Osteoblast (primary cell): Measurements from ENCODE around the gene GPER1. TPM values are rescaled to one million over a fixed set of nuclear protein-coding genes. Genes with fewer than 3 reads are reported as not detected.

ENCODE experiments used
- DNase-seq: peaks from one replicate; pipeline ENCODE4 v3.0.0; 2011; ENCODE audit warnings: low spot score, mixed read lengths; ENCODE audit not compliant: insufficient read length; ENCODE audit errors: missing footprints
- H2AFZ ChIP-seq: 2 replicates; pipeline ENCODE4 v1.6.0; 2011; ENCODE audit warnings: mild to moderate bottlenecking, low read length
- H3K27ac ChIP-seq: 2 replicates; pipeline ENCODE4 v1.5.1; 2011; ENCODE audit warnings: mild to moderate bottlenecking, low read depth, low read length, moderate library complexity
- H3K27me3 ChIP-seq: 2 replicates; pipeline ENCODE4 v1.6.0; 2012; ENCODE audit warnings: mild to moderate bottlenecking, control low read depth, inconsistent platforms, low read length, moderate library complexity; ENCODE audit not compliant: insufficient read depth
- H3K36me3 ChIP-seq: 2 replicates; pipeline ENCODE4 v1.5.1; 2011; ENCODE audit warnings: mild to moderate bottlenecking, low read length, control low read depth, moderate library complexity; ENCODE audit not compliant: insufficient read depth
- H3K4me1 ChIP-seq: 2 replicates; pipeline ENCODE4 v1.5.1; 2011; ENCODE audit warnings: mild to moderate bottlenecking, low read length, control low read depth, moderate library complexity; ENCODE audit not compliant: insufficient read depth
- H3K4me2 ChIP-seq: 2 replicates; pipeline ENCODE4 v1.6.0; 2011; ENCODE audit warnings: mild to moderate bottlenecking, low read length; ENCODE audit not compliant: insufficient read depth
- H3K4me3 ChIP-seq: fragments of 200-600 bp; sonication (generic); 3 replicates; pipeline ENCODE4 v1.5.1; 2012; ENCODE audit warnings: mild to moderate bottlenecking, low read length, inconsistent platforms; ENCODE audit not compliant: insufficient read depth
- H3K79me2 ChIP-seq: 2 replicates; pipeline ENCODE4 v1.6.0; 2012; ENCODE audit warnings: mild to moderate bottlenecking, low read length, control low read depth, inconsistent platforms; ENCODE audit not compliant: insufficient read depth
- H3K9me3 ChIP-seq: 2 replicates; pipeline ENCODE4 v1.5.1; 2011; ENCODE audit warnings: low read depth, low read length, control low read depth
- H4K20me1 ChIP-seq: 2 replicates; pipeline ENCODE4 v1.6.0; 2012; ENCODE audit warnings: mild to moderate bottlenecking, low read length, control low read depth; ENCODE audit not compliant: insufficient read depth
- total RNA-seq: library from RNA; depleted of rRNA; stranded (reverse); fragments of >200 nt; gene quantifications from 2 replicates; pipeline ENCODE4 v1.2.3, GENCODE V29; 2012
- TF ChIP-seq, protein P1 (sequence below): IDR thresholded peaks from 2 replicates; pipeline ENCODE4 v1.5.1; 2011; ENCODE audit warnings: mild to moderate bottlenecking, low read depth, low read length, moderate library complexity; ENCODE audit errors: extremely low read depth

GPER1 gene
- total RNA-seq, 1 donor: 10.5 TPM

DNA sequence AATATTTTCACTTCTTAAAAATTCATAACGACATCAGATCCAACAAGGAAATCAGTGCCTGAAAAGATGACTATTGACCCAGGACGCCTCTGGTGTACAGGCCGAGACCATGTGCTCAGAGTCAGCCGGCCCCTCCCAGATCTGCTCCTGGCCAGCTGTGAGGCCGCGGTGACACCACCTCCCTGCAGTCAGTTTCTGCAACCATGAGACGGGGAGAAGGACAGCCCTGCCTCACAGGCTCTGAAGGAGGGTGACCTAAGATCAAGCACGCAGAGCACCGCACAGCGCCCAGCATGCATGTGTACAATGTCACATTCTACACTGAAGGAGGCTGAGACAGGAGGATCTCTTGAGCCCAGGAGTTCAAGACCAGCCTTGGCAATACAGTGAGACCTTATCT is 2.6 kb upstream of the GPER1 start:
- H3K9me3 ChIP-seq: no peaks in the 10 kb centered on the region
- no peak overlapping the region for H3K27ac ChIP-seq
- H2AFZ ChIP-seq: no peak overlapping the region
- no peaks in the 10 kb centered on the region for H3K27me3 ChIP-seq
- no peaks in the 10 kb centered on the region for H3K79me2 ChIP-seq
- TF ChIP-seq, protein P1, sequence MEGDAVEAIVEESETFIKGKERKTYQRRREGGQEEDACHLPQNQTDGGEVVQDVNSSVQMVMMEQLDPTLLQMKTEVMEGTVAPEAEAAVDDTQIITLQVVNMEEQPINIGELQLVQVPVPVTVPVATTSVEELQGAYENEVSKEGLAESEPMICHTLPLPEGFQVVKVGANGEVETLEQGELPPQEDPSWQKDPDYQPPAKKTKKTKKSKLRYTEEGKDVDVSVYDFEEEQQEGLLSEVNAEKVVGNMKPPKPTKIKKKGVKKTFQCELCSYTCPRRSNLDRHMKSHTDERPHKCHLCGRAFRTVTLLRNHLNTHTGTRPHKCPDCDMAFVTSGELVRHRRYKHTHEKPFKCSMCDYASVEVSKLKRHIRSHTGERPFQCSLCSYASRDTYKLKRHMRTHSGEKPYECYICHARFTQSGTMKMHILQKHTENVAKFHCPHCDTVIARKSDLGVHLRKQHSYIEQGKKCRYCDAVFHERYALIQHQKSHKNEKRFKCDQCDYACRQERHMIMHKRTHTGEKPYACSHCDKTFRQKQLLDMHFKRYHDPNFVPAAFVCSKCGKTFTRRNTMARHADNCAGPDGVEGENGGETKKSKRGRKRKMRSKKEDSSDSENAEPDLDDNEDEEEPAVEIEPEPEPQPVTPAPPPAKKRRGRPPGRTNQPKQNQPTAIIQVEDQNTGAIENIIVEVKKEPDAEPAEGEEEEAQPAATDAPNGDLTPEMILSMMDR: no peak
- H3K36me3 ChIP-seq: no peaks in the 10 kb centered on the region
- H3K4me3 ChIP-seq: no peak overlapping the region
- peaks cover 34% of the 10 kb centered on the region for H3K4me1 ChIP-seq
- no peak overlapping the region for H3K4me2 ChIP-seq
- H4K20me1 ChIP-seq: peaks cover 3% of the 10 kb centered on the region
- DNase-seq: peak; percentile 86

DNA sequence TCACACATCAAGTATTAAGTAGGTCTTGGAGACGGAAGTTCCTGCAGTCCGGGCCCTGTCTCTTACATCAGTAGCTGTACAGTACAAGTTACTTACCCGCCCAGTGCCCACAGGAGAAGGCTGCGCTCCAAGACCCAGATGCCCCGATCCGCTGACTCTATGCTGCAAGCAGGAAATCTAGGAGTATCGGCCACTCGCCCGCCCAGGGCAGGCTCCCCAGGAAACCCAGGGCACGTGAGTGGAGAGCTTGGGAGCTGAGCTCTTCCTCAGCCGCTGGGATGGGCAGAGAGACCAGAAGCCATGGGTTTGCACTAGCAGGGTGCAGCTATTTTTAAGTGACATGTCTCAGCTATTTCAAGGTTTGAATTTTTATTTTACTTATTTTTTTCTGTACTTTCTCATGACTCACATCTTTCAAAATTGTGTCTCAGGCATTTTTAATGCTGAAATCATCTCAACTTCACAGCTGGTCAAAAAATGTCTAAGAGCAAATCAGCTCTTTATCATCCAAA is 1.9 kb upstream of the GPER1 start:
- peak; percentile 94 for DNase-seq
- Histone ChIP-seq H3K9me3 (no peaks in the 10 kb centered on the region), H3K4me1 (peaks cover 34% of the 10 kb centered on the region), H2AFZ (no peak overlapping the region), H3K79me2 (no peaks in the 10 kb centered on the region), H3K36me3 (no peaks in the 10 kb centered on the region), H3K4me2 (peak overlapping the region; percentile 96), H4K20me1 (no peaks in the 10 kb centered on the region), H3K27ac (peak overlapping the region; percentile 64), H3K27me3 (no peaks in the 10 kb centered on the region), H3K4me3 (no peak overlapping the region)
- TF ChIP-seq, protein P1: no peak

- Histone ChIP-seq H3K27me3 (no peaks in the 10 kb centered on the region), H3K9me3 (no peaks in the 10 kb centered on the region), H3K4me1 (peaks cover 34% of the 10 kb centered on the region), H3K79me2 (no peaks in the 10 kb centered on the region), H3K4me2 (peak overlapping the region; percentile 96), H3K36me3 (no peaks in the 10 kb centered on the region), H3K4me3 (peak overlapping the region; percentile 77), H3K27ac (peak overlapping the region; percentile 64), H4K20me1 (no peaks in the 10 kb centered on the region), H2AFZ (peak overlapping the region; percentile 93)
- TF ChIP-seq, protein P1: peak; percentile 82
- DNase-seq: peak; percentile 99
These were observed 1.1 kb upstream of the GPER1 start for GRCh38 chr7:1086588-1087464.

DNA sequence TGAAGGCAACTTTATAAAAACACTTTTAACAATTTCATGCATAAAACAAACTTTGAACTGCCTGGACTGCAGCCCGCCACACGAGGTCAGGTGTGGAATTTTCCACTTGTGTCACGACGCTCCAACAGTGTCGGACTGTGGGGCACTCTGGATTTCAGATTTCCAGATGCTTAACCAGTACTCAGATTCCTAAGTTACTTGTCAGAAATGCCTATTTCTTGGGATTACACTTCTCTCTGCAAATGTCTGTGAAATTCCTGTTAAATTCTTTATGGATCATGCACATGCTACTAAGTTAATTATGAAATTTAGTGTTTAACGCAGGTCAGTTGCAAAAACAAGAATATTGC is 473 bp upstream of the GPER1 start:
- Histone ChIP-seq H3K4me2 (peak overlapping the region; percentile 96), H3K36me3 (no peaks in the 10 kb centered on the region), H3K27me3 (no peaks in the 10 kb centered on the region), H3K9me3 (no peaks in the 10 kb centered on the region), H2AFZ (no peak overlapping the region), H3K4me1 (peaks cover 34% of the 10 kb centered on the region), H4K20me1 (no peaks in the 10 kb centered on the region), H3K27ac (peak overlapping the region; percentile 31), H3K4me3 (peak overlapping the region; percentile 77), H3K79me2 (no peaks in the 10 kb centered on the region)
- peak; percentile 88 for DNase-seq
- TF ChIP-seq, protein P1: no peak
